Measurements from ENCODE around the gene OIP5. TPM values are rescaled to one million over a fixed set of nuclear protein-coding genes. Genes with fewer than 3 reads are reported as not detected.

Gene OIP5
- total RNA-seq, 1 experiment from 2014 or later, result 40.3 TPM

DNA sequence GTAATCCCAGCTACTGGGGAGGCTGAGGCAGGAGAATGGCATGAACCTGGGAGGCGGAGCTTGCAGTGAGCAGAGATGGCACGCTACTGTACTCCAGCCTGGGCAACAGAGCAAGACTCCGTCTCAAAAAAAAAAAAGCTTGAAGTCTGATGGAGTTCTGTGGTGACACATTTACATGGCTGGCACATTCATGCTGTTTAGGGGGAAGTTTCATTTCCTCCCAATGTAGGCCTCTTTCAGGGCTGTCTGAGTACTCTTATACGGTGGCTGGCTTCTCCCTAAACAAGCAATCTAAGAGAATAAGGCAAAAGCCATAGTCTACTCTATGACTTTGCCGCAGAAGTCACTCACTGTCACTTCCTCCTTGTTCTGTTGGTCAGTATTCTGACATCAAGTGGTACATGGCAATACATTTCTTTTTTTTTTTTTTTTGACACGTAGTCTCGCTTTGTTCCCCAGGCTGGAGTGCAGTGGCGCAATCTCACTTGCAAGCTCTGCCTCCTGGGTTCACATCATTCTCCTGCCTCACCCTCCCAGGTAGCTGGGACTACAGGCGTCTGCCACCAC, 41.2 kb downstream of the OIP5 start:
- no peak for ATAC-seq
- H2AFZ ChIP-seq (ENCODE audit: low read length), result no peak overlapping the region
- no peaks in the 10 kb centered on the region for H3F3A ChIP-seq (ENCODE audit: low read length, unreplicated experiment)
- POLR2A ChIA-PET (ENCODE audit: unreplicated experiment), result no interaction called here
- peaks cover 5% of the 10 kb centered on the region; the same call in 1 of the 2 replicates for H4K20me1 ChIP-seq (ENCODE audit: low read length)
- H3K4me3 ChIP-seq (ENCODE audit: low read length), result no peak overlapping the region
- BruUV-seq (replicated peaks), result no TSS peak
- H3K27ac ChIP-seq (ENCODE audit: low read length), result no peak overlapping the region
- intact Hi-C loops (cut with micrococcal nuclease), result no loop called here
- no peaks in the 10 kb centered on the region for H3K27me3 ChIP-seq (ENCODE audit: low read length)
- H3K4me2 ChIP-seq (ENCODE audit: low read length), result no peak overlapping the region
- no peaks in the 10 kb centered on the region for H3K9me3 ChIP-seq (ENCODE audit: low read length)
- peaks cover 25% of the 10 kb centered on the region for H3K79me2 ChIP-seq (ENCODE audit: low read length)
- H3K4me1 ChIP-seq (ENCODE audit: insufficient read depth, low read length), result peaks cover 5% of the 10 kb centered on the region; the same call in 1 of the 2 replicates
- peaks cover 28% of the 10 kb centered on the region for H3K36me3 ChIP-seq (ENCODE audit: low read depth, low read length)
- TF ChIP-seq EZH2phosphoT487 (IDR thresholded peaks at IDR 0.05; ENCODE audit: borderline replicate concordance, low read length) (no peak), EZH2 (IDR thresholded peaks at IDR 0.05; ENCODE audit: low read length, unreplicated experiment) (no peak), CTCF (conservative IDR thresholded peaks at IDR 0.05; ENCODE audit: low read depth, low read length) (no peak)
- no peak overlapping the region for H3K9ac ChIP-seq (ENCODE audit: low read length)
- DNase-seq, result no peak
- H3K9me2 ChIP-seq (replicated peaks; ENCODE audit: low read length), result no peaks in the 10 kb centered on the region
- CTCF ChIA-PET, result no interaction called here

DNA sequence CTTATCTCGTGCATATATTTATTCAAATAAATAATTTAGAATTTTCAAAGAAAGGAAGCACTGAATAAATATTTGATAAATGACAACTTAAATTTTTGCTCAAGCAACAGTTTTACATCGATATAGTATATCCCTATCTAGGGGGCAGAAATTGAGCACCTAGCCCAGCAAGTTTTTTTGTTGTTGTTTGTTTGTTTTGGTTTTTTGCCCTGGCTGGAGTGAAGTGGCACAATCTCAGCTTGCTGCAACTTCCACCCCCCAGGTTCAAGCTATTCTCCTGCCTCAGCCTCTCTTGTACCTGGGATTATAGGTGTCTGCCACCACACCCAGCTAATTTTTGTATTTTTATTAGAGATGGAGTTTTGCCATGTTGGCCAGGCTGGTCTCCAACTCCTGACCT, 42.4 kb downstream of the OIP5 start:
- peaks cover 37% of the 10 kb centered on the region for H3K79me2 ChIP-seq (ENCODE audit: low read length)
- ChIA-PET CTCF (no interaction called here), POLR2A (ENCODE audit: unreplicated experiment) (no interaction called here)
- TF ChIP-seq EZH2 (IDR thresholded peaks at IDR 0.05; ENCODE audit: low read length, unreplicated experiment) (no peak), EZH2phosphoT487 (IDR thresholded peaks at IDR 0.05; ENCODE audit: borderline replicate concordance, low read length) (no peak), CTCF (conservative IDR thresholded peaks at IDR 0.05; ENCODE audit: low read depth, low read length) (no peak)
- H3K4me2 ChIP-seq (ENCODE audit: low read length), result no peak overlapping the region
- DNase-seq (no peak), ATAC-seq (no peak)
- no peaks in the 10 kb centered on the region for H3K9me2 ChIP-seq (replicated peaks; ENCODE audit: low read length)
- H3F3A ChIP-seq (ENCODE audit: low read length, unreplicated experiment), result no peaks in the 10 kb centered on the region
- H3K9me3 ChIP-seq (ENCODE audit: low read length), result no peaks in the 10 kb centered on the region
- H3K36me3 ChIP-seq (ENCODE audit: low read depth, low read length), result peaks cover 39% of the 10 kb centered on the region
- intact Hi-C loops (cut with micrococcal nuclease), result no loop called here
- H3K27me3 ChIP-seq (ENCODE audit: low read length), result no peaks in the 10 kb centered on the region
- peaks cover 15% of the 10 kb centered on the region for H3K4me1 ChIP-seq (ENCODE audit: insufficient read depth, low read length)
- no peak overlapping the region for H2AFZ ChIP-seq (ENCODE audit: low read length)
- no peak overlapping the region for H3K4me3 ChIP-seq (ENCODE audit: low read length)
- H3K27ac ChIP-seq (ENCODE audit: low read length), result no peak overlapping the region
- no TSS peak for BruUV-seq (replicated peaks)
- peaks cover 11% of the 10 kb centered on the region for H4K20me1 ChIP-seq (ENCODE audit: low read length)
- H3K9ac ChIP-seq (ENCODE audit: low read length), result no peak overlapping the region

GRCh38 chr15:41288464-41288863, 43.9 kb downstream of the OIP5 start:
- BruUV-seq (replicated peaks), result no TSS peak
- no peaks in the 10 kb centered on the region for H3K9me3 ChIP-seq (ENCODE audit: low read length)
- H3K4me1 ChIP-seq (ENCODE audit: insufficient read depth, low read length), result peaks cover 16% of the 10 kb centered on the region
- H3K9ac ChIP-seq (ENCODE audit: low read length), result no peak overlapping the region
- ATAC-seq (no peak), DNase-seq (no peak)
- intact Hi-C loops (cut with micrococcal nuclease), result no loop called here
- H2AFZ ChIP-seq (ENCODE audit: low read length), result no peak overlapping the region
- no peak overlapping the region for H3K4me3 ChIP-seq (ENCODE audit: low read length)
- no peaks in the 10 kb centered on the region for H3K27me3 ChIP-seq (ENCODE audit: low read length)
- peaks cover 39% of the 10 kb centered on the region for H3K36me3 ChIP-seq (ENCODE audit: low read depth, low read length)
- no peak overlapping the region for H3K4me2 ChIP-seq (ENCODE audit: low read length)
- H3F3A ChIP-seq (ENCODE audit: low read length, unreplicated experiment), result no peaks in the 10 kb centered on the region
- ChIA-PET POLR2A (ENCODE audit: unreplicated experiment) (no interaction called here), CTCF (interaction anchor here (0.6 kb wide), 1 partner anchor 12 kb away, joined by 4 read pairs; no protein-coding TSS in a partner anchor)
- no peak overlapping the region for H3K27ac ChIP-seq (ENCODE audit: low read length)
- peaks cover 12% of the 10 kb centered on the region for H4K20me1 ChIP-seq (ENCODE audit: low read length)
- peaks cover 49% of the 10 kb centered on the region for H3K79me2 ChIP-seq (ENCODE audit: low read length)
- no peaks in the 10 kb centered on the region for H3K9me2 ChIP-seq (replicated peaks; ENCODE audit: low read length)
- no peak for TF ChIP-seq EZH2phosphoT487 (IDR thresholded peaks at IDR 0.05; ENCODE audit: borderline replicate concordance, low read length)
- no peak for TF ChIP-seq CTCF (conservative IDR thresholded peaks at IDR 0.05; ENCODE audit: low read depth, low read length)
- TF ChIP-seq EZH2 (IDR thresholded peaks at IDR 0.05; ENCODE audit: low read length, unreplicated experiment), result no peak

Measured in PC-3 (cell line).